AG04449 (cell line): ENCODE data around the gene BACH2.

Experiments
- CTCF ChIA-PET: fragments of 350-600 bp; formaldehyde crosslinking; extraction: SDS; loops from one replicate; lab custom pipeline; 2021; ENCODE audit warnings: antibody characterized with exemption; lab: Yijun Ruan, JAX
- POLR2A ChIA-PET: fragments of 400-600, 350-600 bp; formaldehyde crosslinking; extraction: SDS; loops from one replicate; lab custom pipeline; 2020; ENCODE audit warnings: antibody characterized with exemption, inconsistent platforms; lab: Yijun Ruan, JAX
- DNase-seq: peaks from one replicate; pipeline ENCODE4 v3.0.0-alpha.2; 2010; ENCODE audit warnings: low read depth, low spot score
- H3K4me3 ChIP-seq: 2 replicates; pipeline ENCODE4 v1.5.1; 2011; ENCODE audit warnings: low read depth, mild to moderate bottlenecking, control low read depth, low read length
- TF ChIP-seq, protein P1 (sequence below): IDR thresholded peaks from one replicate; pipeline ENCODE4 v1.5.1; 2011; ENCODE audit warnings: mild to moderate bottlenecking, moderate library complexity, low read length, control low read depth, inconsistent platforms; ENCODE audit not compliant: insufficient read depth; ENCODE audit errors: missing control alignments

BACH2 gene

DNA sequence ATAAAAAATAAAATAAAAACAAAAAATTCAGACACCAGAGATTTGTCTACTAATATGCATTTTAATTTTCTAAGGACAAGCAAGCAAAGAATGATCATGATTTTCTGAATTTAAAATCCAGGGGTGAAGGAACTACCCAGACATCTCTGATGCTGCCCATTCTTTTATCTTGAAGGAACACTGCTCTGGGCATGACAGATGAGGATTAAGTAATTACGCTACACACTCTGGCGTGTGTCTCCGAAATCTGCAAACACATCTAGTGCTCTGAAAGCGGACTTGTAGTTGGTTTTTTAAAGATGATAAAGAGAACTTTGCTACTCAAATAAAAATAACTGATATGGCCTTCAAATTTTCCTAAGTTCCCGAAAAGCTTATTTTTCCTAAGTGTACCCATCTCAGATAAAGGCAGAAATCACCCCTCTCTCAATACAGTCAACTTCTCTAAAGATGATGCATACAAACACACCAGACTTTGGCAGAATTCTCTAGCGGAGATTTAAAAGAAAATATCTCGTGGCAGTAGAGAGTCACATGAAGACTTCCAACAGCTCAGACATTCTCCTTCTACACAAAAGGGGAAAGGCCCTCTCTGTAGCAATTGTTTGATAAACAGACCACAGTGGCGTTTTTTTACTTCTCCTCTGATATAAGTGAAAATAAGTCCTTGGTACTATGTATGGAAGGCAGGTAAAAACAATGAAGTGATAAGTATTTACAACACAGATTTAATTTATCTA, 133.8 kb downstream of the BACH2 start:
- POLR2A ChIA-PET: interaction anchor here (0.6 kb wide), 1 partner anchor 17 kb away, joined by 3 read pairs; no protein-coding TSS in a partner anchor

DNA sequence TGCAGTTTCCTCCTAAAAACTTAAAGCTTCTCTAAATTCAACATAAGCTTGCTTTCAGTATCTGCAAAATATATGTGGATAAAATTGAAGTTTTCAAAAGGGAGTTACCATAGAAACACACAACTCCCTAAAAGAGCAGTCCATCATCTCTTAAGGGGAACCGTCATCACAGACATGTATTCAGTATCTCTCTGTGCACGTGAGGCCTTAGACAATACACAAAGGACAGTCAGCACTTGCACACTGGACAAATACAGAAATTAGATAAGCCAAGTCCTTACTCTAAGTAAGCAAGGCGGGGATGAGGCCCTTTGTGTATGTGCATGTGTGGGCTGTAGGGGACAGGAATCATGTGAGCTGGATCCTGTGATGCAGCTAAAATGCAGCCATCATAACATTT, 136.6 kb downstream of the BACH2 start:
- TF ChIP-seq, protein P1, sequence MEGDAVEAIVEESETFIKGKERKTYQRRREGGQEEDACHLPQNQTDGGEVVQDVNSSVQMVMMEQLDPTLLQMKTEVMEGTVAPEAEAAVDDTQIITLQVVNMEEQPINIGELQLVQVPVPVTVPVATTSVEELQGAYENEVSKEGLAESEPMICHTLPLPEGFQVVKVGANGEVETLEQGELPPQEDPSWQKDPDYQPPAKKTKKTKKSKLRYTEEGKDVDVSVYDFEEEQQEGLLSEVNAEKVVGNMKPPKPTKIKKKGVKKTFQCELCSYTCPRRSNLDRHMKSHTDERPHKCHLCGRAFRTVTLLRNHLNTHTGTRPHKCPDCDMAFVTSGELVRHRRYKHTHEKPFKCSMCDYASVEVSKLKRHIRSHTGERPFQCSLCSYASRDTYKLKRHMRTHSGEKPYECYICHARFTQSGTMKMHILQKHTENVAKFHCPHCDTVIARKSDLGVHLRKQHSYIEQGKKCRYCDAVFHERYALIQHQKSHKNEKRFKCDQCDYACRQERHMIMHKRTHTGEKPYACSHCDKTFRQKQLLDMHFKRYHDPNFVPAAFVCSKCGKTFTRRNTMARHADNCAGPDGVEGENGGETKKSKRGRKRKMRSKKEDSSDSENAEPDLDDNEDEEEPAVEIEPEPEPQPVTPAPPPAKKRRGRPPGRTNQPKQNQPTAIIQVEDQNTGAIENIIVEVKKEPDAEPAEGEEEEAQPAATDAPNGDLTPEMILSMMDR: no peak
- no peak overlapping the region for H3K4me3 ChIP-seq
- CTCF ChIA-PET: interaction anchor here (1.1 kb wide), 1 partner anchor 18 kb away, joined by 3 read pairs; no protein-coding TSS in a partner anchor
- DNase-seq: no peak
- POLR2A ChIA-PET: no interaction called here

More for the DNA sequence above, 133.8 kb downstream of the BACH2 start:
- CTCF ChIA-PET: interaction anchor here (1.1 to 1.9 kb wide), 2 partner anchors 15 to 17 kb away, joined by 4 to 9 read pairs; no protein-coding TSS in a partner anchor
- no peak overlapping the region for H3K4me3 ChIP-seq
- DNase-seq: no peak
- TF ChIP-seq, protein P1: no peak

DNA sequence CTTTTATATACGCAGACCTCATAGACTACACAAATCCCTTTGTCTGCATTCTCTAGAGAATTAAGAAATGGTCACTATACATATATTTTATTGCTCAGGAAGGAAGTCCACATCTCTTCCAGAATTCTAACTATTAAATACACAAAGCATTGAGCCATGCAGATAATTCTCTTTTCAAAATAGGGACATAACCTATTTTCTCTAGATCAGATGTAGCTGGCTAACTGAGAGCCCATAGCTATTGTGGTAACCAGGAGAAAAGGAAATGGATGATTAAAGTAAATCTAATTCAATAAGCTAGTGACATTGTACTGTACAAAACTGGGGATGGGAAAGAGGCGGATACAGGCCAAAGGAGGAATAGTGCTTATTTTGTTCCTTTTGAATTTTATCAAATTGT, 137.2 kb downstream of the BACH2 start:
- H3K4me3 ChIP-seq: no peak overlapping the region
- DNase-seq: no peak
- ChIA-PET POLR2A (no interaction called here), CTCF (interaction anchor here (1.1 kb wide), 1 partner anchor 19 kb away, joined by 3 read pairs; no protein-coding TSS in a partner anchor)
- TF ChIP-seq, protein P1: no peak

- DNase-seq: no peak
- POLR2A ChIA-PET: no interaction called here
- TF ChIP-seq, protein P1: no peak
Measured at GRCh38 chr6:90158936-90159335, 137.7 kb downstream of the BACH2 start.

GRCh38 chr6:90157441-90157840, 139.2 kb downstream of the BACH2 start:
- TF ChIP-seq, protein P1: no peak
- ChIA-PET CTCF (interaction anchor here (1.2 kb wide), 2 partner anchors 20 to 22 kb away, joined by 3 to 6 read pairs; no protein-coding TSS in a partner anchor), POLR2A (no interaction called here)
- DNase-seq: no peak
- no peak overlapping the region for H3K4me3 ChIP-seq

More at GRCh38 chr6:90158936-90159335, 137.7 kb downstream of the BACH2 start:
- H3K4me3 ChIP-seq: no peak overlapping the region
- CTCF ChIA-PET: interaction anchor here (1.0 to 1.2 kb wide), 2 partner anchors 20 to 320 kb away, joined by 3 to 4 read pairs; no protein-coding TSS in a partner anchor

DNA sequence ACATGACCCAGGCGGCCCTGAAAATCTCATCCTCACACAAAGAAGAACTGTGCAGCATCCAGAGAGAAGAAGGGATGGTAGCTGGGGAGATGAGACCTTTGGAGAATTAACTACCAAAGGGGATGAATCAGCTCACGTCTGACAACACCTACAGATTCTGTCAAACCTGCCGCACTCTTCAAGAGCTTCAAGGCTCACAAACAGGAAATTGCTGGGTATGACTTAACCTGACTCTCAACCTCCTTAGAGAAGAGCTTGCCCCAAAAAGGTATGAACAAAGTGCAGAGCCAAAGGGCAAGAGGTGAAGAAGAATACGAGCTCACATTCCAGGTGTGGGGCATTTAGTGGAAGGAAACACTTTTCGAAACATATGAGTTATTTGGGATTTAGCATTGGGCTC, 139.8 kb downstream of the BACH2 start:
- ChIA-PET POLR2A (no interaction called here), CTCF (interaction anchor here (1.2 kb wide), 1 partner anchor 21 kb away, joined by 6 read pairs; no protein-coding TSS in a partner anchor)
- no peak for DNase-seq

More for the DNA sequence above, 139.8 kb downstream of the BACH2 start:
- H3K4me3 ChIP-seq: no peak overlapping the region
- TF ChIP-seq, protein P1: no peak
